CD4-positive, alpha-beta T cell treated with Interleukin-4 for 1 hour (primary cell): ENCODE results near the gene SSC5D.
"Not testable (repeated sequence)": the region's sequence is repeated elsewhere in the genome, so short reads cannot be mapped to it uniquely, and the experiment has no call there.

Experiments used
- DNase-seq, 2 donors: peaks; one replicate each; pipeline ENCODE4 v3.0.0-alpha.2; 2020 to 2022

Gene SSC5D

GRCh38 chr19:55487924-55488687 is at the start of gene SSC5D:
Gene SSC5D, plus strand, starts transcription at chr19:55488436. Its CDS starts 154 bp downstream, at chr19:55488590.
- DNase-seq, result no peak

- no peak for DNase-seq
These were observed 49.2 kb upstream of the SSC5D start for GRCh38 chr19:55439052-55439451.

- DNase-seq, result no peak
These were observed 47.7 kb upstream of the SSC5D start for GRCh38 chr19:55440411-55441105.

- no peak for DNase-seq
These were observed 46.9 kb upstream of the SSC5D start for GRCh38 chr19:55441319-55441691.

GRCh38 chr19:55441692-55442321 is 46.4 kb upstream of the SSC5D start:
- DNase-seq, result no peak

GRCh38 chr19:55442372-55442961 is 45.8 kb upstream of the SSC5D start:
- no peak for DNase-seq

GRCh38 chr19:55443045-55443823 is 45.0 kb upstream of the SSC5D start, which contains the start of gene SHISA7:
Gene SHISA7, minus strand, starts transcription at chr19:55443300. Its CDS starts 437 bp downstream, at chr19:55442863.
- no peak for DNase-seq

GRCh38 chr19:55443824-55444480 is 44.3 kb upstream of the SSC5D start:
- no peak for DNase-seq

- no peak for DNase-seq
These were observed 43.6 kb upstream of the SSC5D start for GRCh38 chr19:55444646-55445045.

GRCh38 chr19:55446060-55446459 is 42.2 kb upstream of the SSC5D start:
- no peak for DNase-seq

GRCh38 chr19:55447421-55448174 is 40.6 kb upstream of the SSC5D start:
- no peak for DNase-seq

- not testable (repeated sequence) for DNase-seq
These were observed 40.1 kb upstream of the SSC5D start for GRCh38 chr19:55448175-55448490.

GRCh38 chr19:55449469-55449868 is 38.8 kb upstream of the SSC5D start:
- DNase-seq, result no peak

- peak; percentile 16 to 23 for DNase-seq
These were observed 36.9 kb upstream of the SSC5D start for GRCh38 chr19:55451163-55451964.

GRCh38 chr19:55451965-55452748 is 36.1 kb upstream of the SSC5D start:
- DNase-seq, result peak; percentile 51 to 58

- peak; percentile 60 to 62 for DNase-seq
These were observed 35.4 kb upstream of the SSC5D start for GRCh38 chr19:55452749-55453346.

- DNase-seq, result no peak
These were observed 34.5 kb upstream of the SSC5D start for GRCh38 chr19:55453511-55454260.

- peak; percentile 45 to 52 for DNase-seq
These were observed 33.4 kb upstream of the SSC5D start for GRCh38 chr19:55454787-55455243.
